IPS-18c (cell line): ENCODE data around the gene ZNF304.
"Not testable (repeated sequence)": the region's sequence is repeated elsewhere in the genome, so short reads cannot be mapped to it uniquely, and the experiment has no call there.

Experiments used
- H3K4me3 ChIP-seq: 2 replicates; pipeline ENCODE4 v1.7.0; 2013; ENCODE audit warnings: low read depth, mild to moderate bottlenecking, low read length, moderate library complexity; ENCODE audit not compliant: insufficient read depth
- H3K9me3 ChIP-seq: one replicate; pipeline ENCODE4 v1.6.1; 2013; ENCODE audit warnings: mild to moderate bottlenecking, low read length, moderate library complexity; ENCODE audit not compliant: control insufficient read depth, insufficient read depth

ZNF304 gene

GRCh38 chr19:57348136-57348535, 2.9 kb upstream of the ZNF304 start:
- Histone ChIP-seq H3K4me3 (no peak overlapping the region), H3K9me3 (no peaks in the 10 kb centered on the region)

DNA sequence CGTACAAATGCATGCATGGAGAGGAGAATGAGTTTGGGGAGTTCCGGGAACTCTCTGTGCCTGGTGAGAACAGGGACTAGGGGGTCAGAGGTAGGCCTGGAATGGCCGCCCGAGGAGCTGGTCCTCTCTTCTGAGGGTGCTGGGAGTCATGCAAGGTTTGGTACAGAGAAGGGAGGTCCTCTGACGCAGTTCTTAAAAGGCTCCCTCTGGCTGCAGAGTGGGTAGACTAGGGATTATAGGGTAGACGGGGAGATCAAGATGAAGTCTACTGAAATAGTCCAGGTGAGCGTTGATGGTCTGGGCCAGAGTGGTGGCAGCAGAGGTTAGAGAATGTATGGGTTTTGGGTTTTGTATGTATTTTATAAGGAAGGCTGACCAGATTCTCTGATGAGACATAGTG, 796 bp downstream of the ZNF304 start:
- H3K4me3 ChIP-seq: peak overlapping the region; percentile 94
- H3K9me3 ChIP-seq: no peaks in the 10 kb centered on the region

GRCh38 chr19:57355916-57356315, 4.8 kb downstream of the ZNF304 start:
- no peak overlapping the region for H3K4me3 ChIP-seq
- no peaks in the 10 kb centered on the region for H3K9me3 ChIP-seq

GRCh38 chr19:57357406-57357805, 6.3 kb downstream of the ZNF304 start:
- no peaks in the 10 kb centered on the region for H3K9me3 ChIP-seq

DNA sequence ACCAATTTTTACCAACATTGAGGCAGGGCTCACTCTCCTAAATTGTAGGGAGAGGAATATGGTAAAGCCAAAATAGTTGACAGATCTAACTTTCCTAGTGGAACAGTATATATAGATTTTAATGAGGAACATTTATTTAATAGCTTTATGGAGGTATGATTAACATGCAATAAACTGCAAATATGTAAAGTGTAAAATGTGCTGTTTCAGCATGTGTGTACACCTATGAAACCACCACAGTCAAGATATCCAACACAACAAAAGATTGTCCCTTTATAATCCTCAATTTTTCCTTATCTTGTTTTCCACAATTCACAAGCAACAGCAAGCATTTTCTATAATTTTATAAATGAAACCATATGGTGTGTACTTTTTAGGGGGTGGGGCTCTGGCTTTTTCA, 8.2 kb downstream of the ZNF304 start:
- H3K9me3 ChIP-seq: no peaks in the 10 kb centered on the region
- H3K4me3 ChIP-seq: no peak overlapping the region

More at GRCh38 chr19:57357406-57357805, 6.3 kb downstream of the ZNF304 start:
- no peak overlapping the region for H3K4me3 ChIP-seq

DNA sequence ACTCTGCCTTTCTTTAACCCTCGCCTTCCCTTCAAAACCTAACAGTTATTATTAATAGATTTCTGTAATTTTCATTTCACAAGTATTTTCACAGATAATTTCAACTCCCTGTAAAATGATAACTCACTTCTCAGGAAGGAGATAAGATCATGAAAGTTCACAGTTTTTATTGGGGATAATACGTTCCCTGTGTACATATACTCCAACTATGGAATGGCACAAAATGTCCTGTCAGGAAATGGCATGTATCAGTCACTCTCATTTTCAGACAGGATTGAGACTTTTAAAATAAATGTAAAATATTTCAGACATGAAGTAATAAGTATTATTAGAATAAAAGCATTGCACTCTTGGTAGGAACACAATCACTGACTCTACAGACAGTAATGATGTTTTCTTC, 11.3 kb downstream of the ZNF304 start:
- peak overlapping the region; percentile 40; the same call in 1 of the 2 replicates for H3K4me3 ChIP-seq
- no peaks in the 10 kb centered on the region for H3K9me3 ChIP-seq

- H3K9me3 ChIP-seq: no peaks in the 10 kb centered on the region
- H3K4me3 ChIP-seq: peak within 1 kb of the TSS; percentile 84
These were observed 12.1 kb downstream of the ZNF304 start, which contains the start of the genes TRAPPC2B and ZNF547 for GRCh38 chr19:57362997-57363687. TRAPPC2B (plus strand) TSS chr19:57363551; CDS start chr19:57364834, 1,283 bp downstream. ZNF547 (plus strand) TSS chr19:57363551; CDS start chr19:57368556, 5,005 bp downstream.

DNA sequence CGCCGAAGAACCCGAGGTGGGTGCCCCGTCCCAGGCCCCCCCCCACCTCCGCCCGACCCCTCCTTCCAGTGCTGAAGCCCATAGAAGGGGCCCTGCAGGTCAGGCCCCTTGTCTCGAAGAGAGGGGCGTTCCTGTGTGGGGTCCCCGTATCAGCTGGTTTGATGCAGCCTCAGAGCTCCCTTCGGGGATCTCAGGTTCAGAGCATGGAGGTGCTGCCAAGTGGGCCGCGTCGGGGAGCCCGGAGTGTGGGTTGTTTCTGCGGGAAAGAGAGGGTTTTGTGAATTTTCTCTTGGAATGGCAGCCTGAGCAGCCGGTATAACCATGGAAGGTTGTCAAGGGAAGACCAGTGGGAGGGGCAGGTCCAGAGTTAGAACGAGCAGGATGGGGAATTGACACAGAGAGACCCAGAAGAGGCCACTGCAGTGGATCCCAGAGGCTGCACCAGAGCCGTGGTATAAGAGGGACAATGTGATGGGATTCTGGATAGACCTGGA, 12.7 kb downstream of the ZNF304 start:
- Histone ChIP-seq H3K4me3 (peak overlapping the region; percentile 84), H3K9me3 (no peaks in the 10 kb centered on the region)

DNA sequence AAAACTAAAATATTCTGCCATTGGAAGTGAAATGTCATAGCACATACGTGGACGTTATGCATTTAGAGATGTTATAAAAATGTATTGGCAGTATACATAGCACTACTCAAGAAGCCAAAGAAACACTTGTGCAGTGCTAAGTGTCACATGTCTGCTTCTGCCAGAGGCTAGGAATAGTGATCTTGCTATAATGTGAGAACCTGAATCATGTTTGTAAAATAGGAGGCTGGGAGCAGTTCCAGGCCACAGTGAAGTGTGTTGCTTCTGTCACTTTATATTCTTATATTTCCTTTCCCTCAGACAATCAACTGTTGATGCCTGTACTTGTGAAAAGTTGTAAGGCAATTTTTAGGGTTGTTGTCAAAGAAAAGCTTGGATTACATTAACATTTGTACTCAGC, 15.7 kb downstream of the ZNF304 start:
- H3K4me3 ChIP-seq: no peak overlapping the region
- no peaks in the 10 kb centered on the region for H3K9me3 ChIP-seq

GRCh38 chr19:57374179-57374578, 23.1 kb downstream of the ZNF304 start:
- Histone ChIP-seq H3K9me3 (peaks cover 16% of the 10 kb centered on the region), H3K4me3 (no peak overlapping the region)

- H3K4me3 ChIP-seq: not testable (repeated sequence)
- H3K9me3 ChIP-seq: peaks cover 16% of the 10 kb centered on the region
These were observed 23.6 kb downstream of the ZNF304 start for GRCh38 chr19:57374647-57375046.

GRCh38 chr19:57376151-57376550, 25.1 kb downstream of the ZNF304 start:
- H3K4me3 ChIP-seq: no peak overlapping the region

GRCh38 chr19:57377498-57378146, 26.6 kb downstream of the ZNF304 start:
- Histone ChIP-seq H3K9me3 (peaks cover 16% of the 10 kb centered on the region), H3K4me3 (no peak overlapping the region)

More at GRCh38 chr19:57376151-57376550, 25.1 kb downstream of the ZNF304 start:
- H3K9me3 ChIP-seq: peaks cover 16% of the 10 kb centered on the region

- H3K4me3 ChIP-seq: no peak overlapping the region
- H3K9me3 ChIP-seq: peaks cover 2% of the 10 kb centered on the region
These were observed 29.9 kb downstream of the ZNF304 start for GRCh38 chr19:57380923-57381322.

DNA sequence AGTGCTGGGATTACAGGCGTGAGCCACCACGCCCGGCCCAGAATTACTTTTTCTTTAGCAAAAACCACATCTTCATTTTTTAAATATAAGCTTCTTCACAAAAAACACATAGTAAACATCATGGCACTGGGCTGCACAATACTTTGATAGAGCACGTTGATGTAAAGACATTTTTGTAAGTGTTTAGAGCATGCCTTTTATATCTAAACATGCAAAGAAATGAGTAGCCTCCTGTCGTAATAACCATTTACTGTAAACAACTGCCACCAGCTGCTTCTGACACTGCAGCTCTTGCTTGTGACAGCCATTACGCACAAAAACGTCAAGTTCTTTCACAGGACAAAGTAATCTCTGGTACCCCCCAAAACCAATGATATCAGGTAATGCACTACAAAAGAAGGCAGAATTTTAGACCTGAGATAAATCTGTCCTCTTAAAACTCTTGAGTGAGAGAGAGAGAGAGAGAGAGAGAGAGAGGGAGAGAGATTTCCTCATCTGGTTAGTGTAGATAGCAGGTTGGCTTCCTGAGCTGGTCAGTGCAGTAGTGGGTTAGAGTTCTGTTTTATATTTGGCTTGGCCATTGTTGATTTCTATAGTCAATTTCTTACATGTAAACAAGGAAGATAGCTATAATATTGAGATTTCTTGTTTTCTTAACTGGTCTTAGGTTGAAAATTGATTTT, 31.9 kb downstream of the ZNF304 start:
- no peaks in the 10 kb centered on the region for H3K9me3 ChIP-seq
- H3K4me3 ChIP-seq: no peak overlapping the region

GRCh38 chr19:57389194-57389729, 38.2 kb downstream of the ZNF304 start:
- no peaks in the 10 kb centered on the region for H3K9me3 ChIP-seq
- peak overlapping the region; percentile 16; the same call in 1 of the 2 replicates for H3K4me3 ChIP-seq
